GM21576 (cell line): ENCODE results near the gene RGS9.
"Not testable (repeated sequence)": the region's sequence is repeated elsewhere in the genome, so short reads cannot be mapped to it uniquely, and the experiment has no call there.

Experiments
- ATAC-seq: cut with Tn5 transposase; IDR thresholded peaks from one replicate; pipeline ENCODE4 v1.9.1; 2021; ENCODE audit warnings: mild to moderate bottlenecking, moderate library complexity; ENCODE audit not compliant: unreplicated experiment

RGS9 gene

DNA sequence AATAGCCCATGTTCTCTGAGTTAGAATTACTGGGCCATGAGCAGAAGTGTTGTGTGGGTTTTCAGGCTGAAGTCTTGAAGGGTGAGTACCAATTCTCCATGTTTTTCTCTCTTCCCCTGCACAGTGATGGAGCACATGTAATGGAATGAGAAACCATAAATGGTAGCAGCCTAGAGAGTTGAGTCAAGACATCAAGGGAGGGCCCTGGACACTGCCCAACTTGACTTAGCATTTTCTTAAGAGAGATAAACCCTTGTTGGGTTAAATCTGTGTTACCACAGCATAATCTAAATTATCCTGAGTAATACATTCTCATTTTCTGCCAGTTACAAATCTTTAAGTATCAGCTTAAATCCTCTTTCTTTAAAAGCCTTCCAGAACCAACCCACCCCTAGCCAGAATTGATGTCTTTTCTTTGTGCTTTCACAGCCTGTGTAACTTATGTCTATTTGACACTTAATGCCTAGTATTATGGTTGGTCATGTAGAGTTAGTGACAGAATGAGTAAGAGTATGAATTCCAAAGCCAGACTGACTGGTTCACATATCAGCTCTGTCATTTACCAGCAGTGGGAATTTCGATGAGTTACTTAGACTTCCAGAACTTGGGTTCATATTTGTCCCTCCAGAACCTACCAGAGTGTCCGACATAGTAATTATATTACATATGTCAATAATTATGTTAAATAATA, 27.0 kb upstream of the RGS9 start:
- no peak for ATAC-seq

DNA sequence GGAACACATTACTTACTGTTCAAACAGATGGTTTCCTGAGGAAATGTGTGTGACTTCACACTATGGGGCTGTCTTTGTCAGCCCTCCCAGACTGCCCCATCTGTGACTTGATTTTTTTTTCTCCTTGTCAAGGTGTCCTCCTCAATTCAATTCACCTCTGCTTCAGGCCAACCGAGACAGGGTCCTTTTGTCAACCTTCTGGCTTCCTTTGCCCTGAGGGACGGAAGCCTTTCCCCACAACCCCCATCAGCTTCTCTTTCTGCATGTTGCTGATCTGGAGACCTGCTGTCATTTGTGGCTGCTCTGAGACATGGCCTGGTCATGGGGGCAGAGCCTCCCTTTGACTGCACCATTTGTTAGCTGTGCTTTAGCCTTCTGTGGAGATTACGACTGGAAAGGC, 21.3 kb upstream of the RGS9 start:
- no peak for ATAC-seq

- ATAC-seq: not testable (repeated sequence)
Measured at GRCh38 chr17:65116515-65116914, 20.7 kb upstream of the RGS9 start.

GRCh38 chr17:65117384-65118035, 19.7 kb upstream of the RGS9 start:
- no peak for ATAC-seq

GRCh38 chr17:65121368-65121767, 15.8 kb upstream of the RGS9 start:
- ATAC-seq: no peak

GRCh38 chr17:65121916-65122806, 15.0 kb upstream of the RGS9 start:
- no peak for ATAC-seq

DNA sequence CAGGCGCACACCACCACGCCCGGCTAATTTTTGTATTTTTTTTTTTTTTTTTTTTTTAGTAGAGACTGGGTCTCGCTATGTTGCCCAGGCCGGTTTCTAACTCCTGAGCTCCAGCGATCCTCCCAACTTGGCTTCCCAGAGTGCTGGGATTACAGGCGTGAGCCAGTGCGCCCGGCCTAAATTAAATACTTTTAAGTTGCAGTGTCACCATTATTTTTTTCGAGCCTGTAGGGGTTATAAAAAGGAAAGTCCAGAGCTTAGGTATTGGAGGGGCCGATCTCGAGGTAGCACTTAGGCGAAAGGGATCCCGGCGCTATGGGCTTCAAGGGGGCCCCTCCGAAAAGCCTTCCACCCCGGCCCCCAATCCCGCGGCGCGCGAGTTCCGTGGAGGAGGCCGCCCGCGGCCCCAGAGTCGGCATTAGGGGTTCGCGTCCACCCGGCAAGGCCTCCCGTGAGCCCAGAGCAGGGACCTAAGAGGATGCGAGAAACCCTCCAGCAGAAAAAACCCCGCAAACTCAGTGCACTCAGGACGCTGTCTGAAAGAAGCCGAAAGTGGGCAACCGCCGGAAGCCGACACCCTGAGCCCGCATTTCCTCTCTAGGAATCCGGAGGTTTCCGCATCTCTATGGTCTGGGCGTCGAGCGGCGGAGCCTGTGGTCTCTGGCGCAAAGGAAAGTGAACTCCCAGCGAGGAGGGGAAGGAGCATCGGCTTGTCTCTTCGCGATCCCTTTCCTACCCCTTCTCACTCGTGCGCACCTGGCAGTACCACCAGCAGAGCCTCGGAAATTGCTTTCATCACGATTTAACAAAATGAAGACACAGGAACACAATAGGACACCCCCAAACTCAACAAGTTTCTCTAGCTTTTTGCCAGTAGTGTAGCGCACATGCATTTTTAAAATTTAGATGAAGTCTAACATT, 14.1 kb upstream of the RGS9 start:
- peak; percentile 74 for ATAC-seq

- ATAC-seq: no peak
Measured at GRCh38 chr17:65123757-65124675, 13.2 kb upstream of the RGS9 start.

DNA sequence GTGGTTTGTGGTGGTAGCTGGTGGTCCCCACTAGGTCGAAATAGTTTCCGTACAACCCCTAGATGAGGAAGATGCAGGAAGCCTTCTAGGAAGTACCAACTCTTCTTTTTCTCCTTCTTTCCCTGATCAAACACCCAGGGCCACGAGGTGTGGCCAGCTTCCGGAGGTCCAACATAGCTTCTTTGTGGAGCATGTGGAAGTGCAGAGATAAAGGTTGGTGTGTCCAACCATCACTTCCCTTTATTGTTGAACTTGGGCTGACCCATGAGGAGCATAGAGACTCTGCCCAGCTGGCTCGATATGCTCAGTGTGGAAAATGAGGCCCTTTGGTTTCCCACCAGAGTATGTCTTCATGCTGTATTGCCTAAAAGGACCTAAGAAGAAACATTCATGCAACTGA, 6.3 kb upstream of the RGS9 start:
- ATAC-seq: no peak

DNA sequence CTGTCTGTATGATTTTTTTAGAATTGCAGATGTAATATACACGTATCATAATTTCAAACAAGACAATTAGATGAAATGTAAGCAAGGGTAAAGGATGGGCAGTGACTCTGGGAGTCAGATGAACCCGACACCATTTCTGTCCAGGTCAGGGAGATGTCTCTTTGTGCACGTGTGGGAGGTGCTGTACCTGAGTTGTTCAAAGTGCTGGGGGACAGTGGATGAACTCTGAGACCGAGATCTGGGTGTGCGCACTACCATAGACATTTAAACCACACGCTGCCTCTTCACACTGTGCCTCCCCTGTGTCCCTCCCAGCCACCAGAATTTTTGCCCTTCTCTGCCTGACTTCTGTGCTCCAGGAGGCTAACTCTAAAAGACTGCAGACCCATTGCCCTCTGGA, 5.9 kb upstream of the RGS9 start:
- no peak for ATAC-seq

- ATAC-seq: no peak
Measured at GRCh38 chr17:65131946-65132345, 5.2 kb upstream of the RGS9 start.

- no peak for ATAC-seq
Measured at GRCh38 chr17:65134035-65134434, 3.1 kb upstream of the RGS9 start.

- no peak for ATAC-seq
Measured at GRCh38 chr17:65139101-65139764, 2.1 kb downstream of the RGS9 start.

DNA sequence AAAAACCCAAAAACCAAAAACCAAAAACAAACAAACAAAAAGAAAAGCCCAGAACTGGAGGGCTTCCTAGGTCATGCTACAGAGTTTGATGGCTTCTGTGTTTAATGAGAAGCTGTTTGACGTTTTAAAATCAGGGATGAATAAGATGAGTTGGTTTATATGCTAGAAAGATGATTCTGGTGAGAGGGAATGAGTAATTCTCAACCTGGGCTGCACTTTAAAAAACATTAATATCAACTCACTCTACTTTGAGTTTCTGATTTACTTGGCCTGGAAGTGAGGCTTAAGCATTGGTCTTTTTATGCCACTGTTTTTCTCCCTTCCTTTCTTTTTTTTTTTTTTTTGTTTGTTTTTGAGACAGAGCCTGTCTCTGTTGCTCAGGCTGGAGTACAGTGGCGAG, 5.1 kb downstream of the RGS9 start:
- no peak for ATAC-seq

- no peak for ATAC-seq
Measured at GRCh38 chr17:65143889-65144604, 6.9 kb downstream of the RGS9 start.

GRCh38 chr17:65145743-65146142, 8.6 kb downstream of the RGS9 start:
- ATAC-seq: no peak

GRCh38 chr17:65147955-65148354, 10.8 kb downstream of the RGS9 start:
- no peak for ATAC-seq

DNA sequence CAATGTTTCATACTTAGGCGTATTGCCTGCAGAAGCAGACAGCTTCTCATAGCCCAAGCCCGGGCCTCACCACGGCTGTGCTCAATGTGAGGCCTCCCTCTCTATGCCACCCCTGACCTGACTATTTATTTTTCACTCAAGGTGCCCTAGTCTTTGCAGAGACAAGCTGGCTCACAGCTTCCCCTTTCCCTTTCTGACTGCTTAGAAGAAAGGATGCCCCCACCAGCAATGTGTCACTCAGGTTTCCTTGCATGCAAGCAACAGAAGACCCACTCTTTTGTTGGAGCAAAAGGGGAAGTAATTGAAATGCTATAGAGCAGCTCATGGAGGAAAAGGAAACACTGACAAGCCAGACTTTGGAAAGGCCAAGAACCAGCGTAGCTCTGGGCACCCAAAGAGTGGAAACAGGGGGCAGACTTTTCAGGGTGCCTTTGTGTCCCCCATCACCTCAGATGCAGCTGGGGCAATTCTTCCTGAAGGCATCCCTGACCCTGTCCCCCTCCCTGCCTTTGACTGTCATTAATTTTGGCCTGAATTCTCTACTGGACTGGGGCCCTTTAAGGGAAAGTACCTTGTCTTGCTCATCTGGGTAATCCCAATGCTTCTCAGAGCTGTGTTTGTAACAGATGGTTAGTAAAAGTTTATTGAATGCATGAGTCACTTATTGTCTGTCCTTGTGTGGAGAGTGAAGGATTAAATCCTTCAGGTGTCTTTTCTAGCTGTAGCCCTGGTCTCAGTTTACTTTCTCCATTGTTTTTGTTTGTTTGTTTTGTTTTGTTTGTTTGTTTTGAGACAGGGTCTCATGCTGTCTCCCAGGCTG, 17.8 kb downstream of the RGS9 start:
- peak; percentile 83 for ATAC-seq
